Bronchial epithelial cell (primary cell): ENCODE results near the gene DYRK1A. TPM values are rescaled to one million over a fixed set of nuclear protein-coding genes. Genes with fewer than 3 reads are reported as not detected.

Source experiments
- DNase-seq: peaks from one replicate; pipeline ENCODE4 v3.0.0-alpha.2; 2010; ENCODE audit warnings: low read depth
- FAIRE-seq: peaks from 2 replicates; lab custom pipeline; 2011; peaks lifted over from hg19 to GRCh38; lab: Jason Lieb, UNC
- H3K27me3 ChIP-seq: 2 replicates; pipeline ENCODE4 v1.5.1; 2011; ENCODE audit warnings: low read length; ENCODE audit not compliant: control insufficient read depth, insufficient read depth
- H3K36me3 ChIP-seq: 2 replicates; pipeline ENCODE4 v1.5.1; 2011; ENCODE audit warnings: low read length; ENCODE audit not compliant: control insufficient read depth, insufficient read depth
- H3K4me3 ChIP-seq: 2 replicates; pipeline ENCODE4 v1.5.1; 2011; ENCODE audit warnings: mild to moderate bottlenecking, low read depth, low read length, control low read depth
- CTCF ChIP-seq: IDR thresholded peaks from 2 replicates; pipeline ENCODE4 v1.5.1; 2011; ENCODE audit warnings: mild to moderate bottlenecking, moderate library complexity, low read length, control low read depth, inconsistent platforms; ENCODE audit not compliant: insufficient read depth, severe bottlenecking
- total RNA-seq: library from RNA; depleted of rRNA; stranded (reverse); fragments of >200 nt; gene quantifications from 2 replicates; pipeline ENCODE4 v1.2.1, GENCODE V29; 2014

The DYRK1A gene
- total RNA-seq, 1 donor from 2014 or later: 51.1 TPM

DNA sequence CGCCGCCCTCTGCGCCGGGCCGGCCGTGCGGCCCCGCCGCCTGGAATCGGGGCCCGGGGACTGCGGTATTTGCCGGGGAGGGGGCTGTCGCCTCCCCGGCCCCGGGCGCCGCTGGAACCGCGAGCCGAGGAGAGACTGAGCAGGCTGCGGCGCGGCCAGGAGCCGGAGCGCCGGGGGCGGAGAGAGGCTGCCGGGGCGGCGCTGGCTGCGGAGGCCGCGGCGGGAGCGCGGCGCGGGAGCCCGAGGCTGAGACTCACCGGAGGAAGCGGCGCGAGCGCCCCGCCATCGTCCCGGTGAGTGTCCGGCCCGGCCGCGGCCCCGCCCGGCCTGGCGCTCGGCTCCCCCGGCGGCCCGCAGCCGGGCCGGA, 746 bp downstream of the DYRK1A start:
- DNase-seq (no peak), FAIRE-seq (no peak)
- Histone ChIP-seq H3K27me3 (no peaks in the 10 kb centered on the region), H3K4me3 (peak overlapping the region; percentile 89), H3K36me3 (no peaks in the 10 kb centered on the region)
- no peak for TF ChIP-seq CTCF

- H3K36me3 ChIP-seq: no peaks in the 10 kb centered on the region
- no peak for TF ChIP-seq CTCF
- H3K4me3 ChIP-seq: peak overlapping the region; percentile 89
- H3K27me3 ChIP-seq: no peaks in the 10 kb centered on the region
- DNase-seq (no peak), FAIRE-seq (no peak)
Observed at GRCh38 chr21:37367703-37368540, 1.3 kb downstream of the DYRK1A start.

GRCh38 chr21:37368541-37369279, 2.1 kb downstream of the DYRK1A start:
- Histone ChIP-seq H3K27me3 (no peaks in the 10 kb centered on the region), H3K36me3 (no peaks in the 10 kb centered on the region), H3K4me3 (peak overlapping the region; percentile 89)
- TF ChIP-seq CTCF: no peak
- FAIRE-seq (no peak), DNase-seq (peak; percentile 93)

DNA sequence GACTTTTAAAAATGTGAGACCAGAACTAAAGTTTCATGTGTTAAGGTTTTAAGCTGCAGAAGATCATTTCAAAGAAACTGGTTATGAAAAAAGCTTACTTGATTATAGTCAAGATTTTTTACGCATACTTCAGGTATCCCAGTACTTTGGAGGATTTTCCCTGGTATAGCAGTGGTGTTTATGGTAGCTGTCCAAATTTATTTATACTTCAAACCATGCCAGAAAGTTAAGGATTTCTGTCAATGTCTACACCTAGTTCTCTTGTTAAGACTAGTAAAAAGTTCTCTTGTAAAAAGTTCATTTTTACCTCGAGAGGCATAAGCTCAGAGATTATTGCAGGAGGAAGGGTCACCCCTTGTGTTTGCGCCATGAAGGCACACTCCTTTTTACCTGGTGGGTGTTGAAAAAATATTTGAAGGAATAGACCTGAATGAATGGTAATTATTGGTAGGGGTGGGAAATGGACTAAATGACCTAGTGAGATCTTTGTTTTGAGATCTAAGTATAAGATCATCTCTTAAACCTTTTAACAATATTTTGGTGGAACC, 2.8 kb downstream of the DYRK1A start:
- no peaks in the 10 kb centered on the region for H3K27me3 ChIP-seq
- no peaks in the 10 kb centered on the region for H3K36me3 ChIP-seq
- no peak for TF ChIP-seq CTCF
- DNase-seq (no peak), FAIRE-seq (no peak)
- peak overlapping the region; percentile 89 for H3K4me3 ChIP-seq

DNA sequence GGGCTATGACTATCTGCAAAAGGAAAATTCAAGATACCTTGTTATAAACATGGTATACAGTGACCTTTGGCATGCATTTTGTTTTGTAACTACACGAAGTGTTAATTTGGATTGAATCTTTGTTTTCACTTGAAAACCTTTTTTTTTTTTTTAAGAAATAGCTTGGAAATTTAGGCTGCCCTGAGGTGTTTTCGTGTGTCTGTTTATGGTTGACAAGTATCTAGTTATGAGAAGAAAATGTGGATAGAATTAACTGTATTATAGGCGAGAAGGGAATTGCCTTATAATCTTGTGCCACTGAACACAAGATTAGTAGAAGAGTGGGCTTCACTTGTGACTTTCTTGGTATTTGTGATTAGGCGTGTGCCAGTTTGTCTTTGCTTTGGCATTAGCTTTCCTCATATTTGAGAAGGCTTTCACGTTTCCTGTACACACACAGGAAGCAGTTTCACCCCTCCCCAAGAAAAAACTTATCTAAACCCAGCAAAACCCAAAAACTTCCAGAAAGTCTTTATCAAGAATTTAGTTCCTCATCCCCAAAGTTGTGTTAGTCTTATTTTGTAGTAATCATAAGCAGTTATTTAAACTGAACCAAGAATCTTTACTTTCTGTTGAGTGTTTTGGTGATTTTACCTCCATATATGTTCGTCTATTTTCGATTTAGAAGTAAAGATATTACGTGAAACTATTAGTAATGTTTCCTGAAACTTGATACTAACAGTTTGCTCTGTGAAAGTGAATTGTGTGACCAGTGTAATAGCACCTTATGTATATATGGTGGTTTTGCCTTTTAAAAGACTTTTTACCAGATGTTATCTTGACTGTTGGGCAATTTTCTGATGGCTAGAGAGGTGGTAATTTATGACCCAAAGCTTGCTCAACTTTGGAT, 3.8 kb downstream of the DYRK1A start:
- H3K36me3 ChIP-seq: no peaks in the 10 kb centered on the region
- no peaks in the 10 kb centered on the region for H3K27me3 ChIP-seq
- peak overlapping the region; percentile 89 for H3K4me3 ChIP-seq
- TF ChIP-seq CTCF: no peak
- peak; percentile 89 for DNase-seq
- FAIRE-seq: no peak
